HepG2 (cell line): Measurements from ENCODE around the gene MCF2L.

Experiments used
- EP300 ChIP-seq, 3 experiments: sonication (generic) in 1 of 3; formaldehyde crosslinking in 1 of 3; IDR thresholded peaks; 2 replicates each; pipeline versions ENCODE4 v1.5.1 to v1.6.1; 2011 to 2020; ENCODE audit warnings: low read depth in 2 of 3, low read length in 2 of 3, borderline replicate concordance in 1 of 3, improper control_type of control experiment in 1 of 3, mild to moderate bottlenecking in 1 of 3, missing genetic modification reagents in 1 of 3, moderate library complexity in 1 of 3
- ESRRA ChIP-seq: sonication (generic); formaldehyde crosslinking; IDR thresholded peaks from 2 replicates; pipeline ENCODE4 v1.5.1; 2020; ENCODE audit warnings: mild to moderate bottlenecking, low read depth, missing genetic modification reagents
- MAX ChIP-seq: IDR thresholded peaks from 2 replicates; pipeline ENCODE4 v1.6.1; 2012; ENCODE audit warnings: inconsistent platforms
- POLR2AphosphoS5 ChIP-seq: IDR thresholded peaks from 2 replicates; pipeline ENCODE4 v1.6.1; 2012; ENCODE audit warnings: low read depth, low read length
- SATB2 ChIP-seq: sonication (generic); formaldehyde crosslinking; IDR thresholded peaks from 2 replicates; pipeline ENCODE4 v1.5.0; 2020; ENCODE audit warnings: missing genetic modification reagents
- TBX2 ChIP-seq: sonication (generic); formaldehyde crosslinking; IDR thresholded peaks from 2 replicates; pipeline ENCODE4 v1.5.0; 2020; ENCODE audit warnings: missing genetic modification reagents, mild to moderate bottlenecking, borderline replicate concordance
- ZNF335 ChIP-seq: sonication (generic); formaldehyde crosslinking; IDR thresholded peaks from 2 replicates; pipeline ENCODE4 v1.4.0; 2020; ENCODE audit warnings: missing genetic modification reagents
- ZNF713 ChIP-seq: sonication (generic); formaldehyde crosslinking; IDR thresholded peaks from 2 replicates; pipeline ENCODE4 v1.4.0; 2020; ENCODE audit warnings: mild to moderate bottlenecking, missing genetic modification reagents
- TF ChIP-seq, protein P1 (sequence below): sonication (generic); formaldehyde crosslinking; IDR thresholded peaks from 2 replicates; pipeline ENCODE4 v1.5.0; 2020; ENCODE audit warnings: mild to moderate bottlenecking, missing genetic modification reagents

- TF ChIP-seq ESRRA (CRISPR knock-in tag) (no peak), ZNF335 (CRISPR knock-in tag) (no peak), ZNF713 (no peak), MAX (no peak), SATB2 (CRISPR knock-in tag) (no peak), TBX2 (no peak), POLR2AphosphoS5 (no peak), EP300 (IDR thresholded peaks at IDR 0.05; ENCODE audit: low read depth in 2 of 2, low read length in 2 of 2) (no peak), EP300 (CRISPR knock-in tag; IDR thresholded peaks at IDR 0.05; ENCODE audit: borderline replicate concordance) (no peak)
- TF ChIP-seq, protein P1, sequence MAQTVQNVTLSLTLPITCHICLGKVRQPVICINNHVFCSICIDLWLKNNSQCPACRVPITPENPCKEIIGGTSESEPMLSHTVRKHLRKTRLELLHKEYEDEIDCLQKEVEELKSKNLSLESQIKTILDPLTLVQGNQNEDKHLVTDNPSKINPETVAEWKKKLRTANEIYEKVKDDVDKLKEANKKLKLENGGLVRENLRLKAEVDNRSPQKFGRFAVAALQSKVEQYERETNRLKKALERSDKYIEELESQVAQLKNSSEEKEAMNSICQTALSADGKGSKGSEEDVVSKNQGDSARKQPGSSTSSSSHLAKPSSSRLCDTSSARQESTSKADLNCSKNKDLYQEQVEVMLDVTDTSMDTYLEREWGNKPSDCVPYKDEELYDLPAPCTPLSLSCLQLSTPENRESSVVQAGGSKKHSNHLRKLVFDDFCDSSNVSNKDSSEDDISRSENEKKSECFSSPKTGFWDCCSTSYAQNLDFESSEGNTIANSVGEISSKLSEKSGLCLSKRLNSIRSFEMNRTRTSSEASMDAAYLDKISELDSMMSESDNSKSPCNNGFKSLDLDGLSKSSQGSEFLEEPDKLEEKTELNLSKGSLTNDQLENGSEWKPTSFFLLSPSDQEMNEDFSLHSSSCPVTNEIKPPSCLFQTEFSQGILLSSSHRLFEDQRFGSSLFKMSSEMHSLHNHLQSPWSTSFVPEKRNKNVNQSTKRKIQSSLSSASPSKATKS (CRISPR knock-in tag) = no peak
Observed at GRCh38 chr13:113145911-113146598, 177.0 kb downstream of the MCF2L start.
